Mesothelial cell of epicardium (in vitro differentiated cells): ENCODE data around the gene TP53BP1. TPM values are rescaled to one million over a fixed set of nuclear protein-coding genes. Genes with fewer than 3 reads are reported as not detected.
"Not testable (repeated sequence)": the region's sequence is repeated elsewhere in the genome, so short reads cannot be mapped to it uniquely, and the experiment has no call there.

Experiments used
- DNase-seq, 2 experiments: peaks; one replicate each; pipeline ENCODE4 v3.0.0; 2021; ENCODE audit warnings: low spot score in 2 of 2; ENCODE audit not compliant: unreplicated experiment in 2 of 2
- H3K27ac Mint-ChIP-seq: 2 replicates; pipeline ENCODE4 v1.8.0; 2021; ENCODE audit warnings: mixed read lengths
- H3K27me3 Mint-ChIP-seq: 2 replicates; pipeline ENCODE4 v1.8.0; 2021; ENCODE audit warnings: low read depth, mixed read lengths
- H3K36me3 Mint-ChIP-seq: 2 replicates; pipeline ENCODE4 v1.8.0; 2021; ENCODE audit warnings: mixed read lengths
- H3K4me1 Mint-ChIP-seq: 2 replicates; pipeline ENCODE4 v1.8.0; 2021; ENCODE audit warnings: mixed read lengths
- H3K4me3 Mint-ChIP-seq: 2 replicates; pipeline ENCODE4 v1.8.0; 2021; ENCODE audit warnings: mild to moderate bottlenecking, moderate library complexity, mixed read lengths
- H3K9me3 Mint-ChIP-seq: 2 replicates; pipeline ENCODE4 v1.8.0; 2021; ENCODE audit warnings: mixed read lengths
- CTCF ChIP-seq: fragments of 200-600 bp; sonication (generic); IDR thresholded peaks from one replicate; pipeline ENCODE4 v1.5.0; 2021; ENCODE audit warnings: antibody characterized with exemption; ENCODE audit not compliant: unreplicated experiment
- total RNA-seq: library from RNA; stranded (reverse); gene quantifications from 3 replicates; pipeline ENCODE4 v1.2.1, GENCODE V29; 2021

The TP53BP1 gene
- total RNA-seq, 1 donor from 2014 or later, result 112 TPM

- no peak for TF ChIP-seq CTCF
- no peaks in the 10 kb centered on the region for H3K9me3 Mint-ChIP-seq
- no peaks in the 10 kb centered on the region for H3K27me3 Mint-ChIP-seq
- H3K4me1 Mint-ChIP-seq, result no peaks in the 10 kb centered on the region
- no peak for DNase-seq
- H3K4me3 Mint-ChIP-seq, result no peak overlapping the region
- H3K27ac Mint-ChIP-seq, result peak overlapping the region; percentile 62
- peaks cover 75% of the 10 kb centered on the region for H3K36me3 Mint-ChIP-seq
These were observed 84.2 kb downstream of the TP53BP1 start for GRCh38 chr15:43408789-43409188.

- Mint-ChIP-seq H3K4me3 (no peak overlapping the region), H3K9me3 (no peaks in the 10 kb centered on the region), H3K36me3 (peaks cover 67% of the 10 kb centered on the region), H3K27me3 (no peaks in the 10 kb centered on the region), H3K27ac (no peak overlapping the region), H3K4me1 (no peaks in the 10 kb centered on the region)
- TF ChIP-seq CTCF, result no peak
- no peak for DNase-seq
These were observed 86.1 kb downstream of the TP53BP1 start for GRCh38 chr15:43406808-43407207.

GRCh38 chr15:43406189-43406588 is 86.8 kb downstream of the TP53BP1 start:
- Mint-ChIP-seq H3K4me1 (no peaks in the 10 kb centered on the region), H3K27me3 (no peaks in the 10 kb centered on the region), H3K9me3 (no peaks in the 10 kb centered on the region), H3K27ac (no peak overlapping the region), H3K4me3 (no peak overlapping the region), H3K36me3 (peaks cover 69% of the 10 kb centered on the region)
- TF ChIP-seq CTCF, result no peak
- no peak for DNase-seq

- TF ChIP-seq CTCF, result no peak
- Mint-ChIP-seq H3K4me1 (no peaks in the 10 kb centered on the region), H3K27me3 (no peaks in the 10 kb centered on the region), H3K9me3 (no peaks in the 10 kb centered on the region), H3K27ac (no peak overlapping the region), H3K36me3 (peaks cover 60% of the 10 kb centered on the region), H3K4me3 (no peak overlapping the region)
- DNase-seq, result no peak
These were observed 88.8 kb downstream of the TP53BP1 start for GRCh38 chr15:43404130-43404529.

GRCh38 chr15:43403616-43404015 is 89.3 kb downstream of the TP53BP1 start:
- Mint-ChIP-seq H3K4me3 (no peak overlapping the region), H3K27ac (no peak overlapping the region), H3K4me1 (no peaks in the 10 kb centered on the region), H3K27me3 (no peaks in the 10 kb centered on the region), H3K9me3 (no peaks in the 10 kb centered on the region), H3K36me3 (peaks cover 61% of the 10 kb centered on the region)
- no peak for TF ChIP-seq CTCF
- no peak for DNase-seq

GRCh38 chr15:43402255-43402654 is 90.7 kb downstream of the TP53BP1 start:
- no peak for TF ChIP-seq CTCF
- Mint-ChIP-seq H3K27me3 (no peaks in the 10 kb centered on the region), H3K9me3 (no peaks in the 10 kb centered on the region), H3K4me3 (no peak overlapping the region), H3K27ac (no peak overlapping the region), H3K4me1 (no peaks in the 10 kb centered on the region), H3K36me3 (peaks cover 50% of the 10 kb centered on the region)
- DNase-seq, result no peak

GRCh38 chr15:43393592-43393991 is 99.4 kb downstream of the TP53BP1 start:
- H3K27me3 Mint-ChIP-seq, H3K27ac Mint-ChIP-seq, H3K9me3 Mint-ChIP-seq, H3K4me3 Mint-ChIP-seq, H3K4me1 Mint-ChIP-seq, DNase-seq: not testable (repeated sequence)
- H3K36me3 Mint-ChIP-seq, result peaks cover 23% of the 10 kb centered on the region
